CD4-positive, alpha-beta memory T cell (primary cell): ENCODE data around the gene IL4R. TPM values are rescaled to one million over a fixed set of nuclear protein-coding genes. Genes with fewer than 3 reads are reported as not detected.

Experiments used
- CTCF ChIA-PET: fragments of 350-600 bp; sonication (Branson Sonifier 250); formaldehyde crosslinking; loops from one replicate; lab custom pipeline; 2021; ENCODE audit warnings: inconsistent platforms; ENCODE audit not compliant: partially characterized antibody; lab: Charles Lee
- POLR2A ChIA-PET: fragments of 350-600 bp; sonication (Branson Sonifier 250); formaldehyde crosslinking; loops from one replicate; lab custom pipeline; 2021; ENCODE audit not compliant: partially characterized antibody; lab: Charles Lee
- DNase-seq, 5 donors: peaks; one replicate each; pipeline versions ENCODE4 v3.0.0 to v3.0.0-alpha.2; 2020 to 2022; ENCODE audit warnings: mixed read lengths in 1 of 5
- H3K27ac ChIP-seq: one replicate; pipeline ENCODE4 v1.7.0; 2013; ENCODE audit warnings: low read depth, low read length
- H3K27me3 ChIP-seq: 2 replicates; pipeline ENCODE4 v1.7.0; 2013; ENCODE audit warnings: mild to moderate bottlenecking, low read length, moderate library complexity; ENCODE audit not compliant: insufficient read depth
- H3K36me3 ChIP-seq: 2 replicates; pipeline ENCODE4 v1.7.0; 2013; ENCODE audit warnings: mild to moderate bottlenecking, low read length, moderate library complexity; ENCODE audit not compliant: insufficient read depth
- H3K4me1 ChIP-seq: 2 replicates; pipeline ENCODE4 v1.7.0; 2013; ENCODE audit warnings: mild to moderate bottlenecking, low read length, moderate library complexity; ENCODE audit not compliant: insufficient read depth
- H3K4me3 ChIP-seq, 2 donors: one replicate each; pipeline ENCODE4 v1.7.0; 2013; ENCODE audit warnings: low read length in 2 of 2, mild to moderate bottlenecking in 1 of 2
- H3K9me3 ChIP-seq, 2 donors: one replicate each; pipeline ENCODE4 v1.7.0; 2013; ENCODE audit warnings: low read length in 2 of 2, control low read depth in 1 of 2; ENCODE audit not compliant: control insufficient read depth in 1 of 2
- H3K27ac Mint-ChIP-seq, 7 donors: one replicate each; pipeline ENCODE4 v1.8.0; 2020 to 2021; ENCODE audit warnings: mixed read lengths in 7 of 7, mild to moderate bottlenecking in 6 of 7, inconsistent platforms in 3 of 7, moderate library complexity in 3 of 7
- H3K27me3 Mint-ChIP-seq, 2 donors: one replicate each; pipeline ENCODE4 v1.8.0; 2020 to 2021; ENCODE audit warnings: mixed read lengths in 2 of 2
- H3K36me3 Mint-ChIP-seq, 2 donors: one replicate each; pipeline ENCODE4 v1.8.0; 2020 to 2021; ENCODE audit warnings: mixed read lengths in 2 of 2, inconsistent platforms in 1 of 2, mild to moderate bottlenecking in 1 of 2
- H3K4me1 Mint-ChIP-seq, 4 donors: one replicate each; pipeline ENCODE4 v1.8.0; 2020 to 2021; ENCODE audit warnings: mixed read lengths in 4 of 4, mild to moderate bottlenecking in 1 of 4
- H3K4me3 Mint-ChIP-seq, 8 donors: one replicate each; pipeline ENCODE4 v1.8.0; 2020 to 2021; ENCODE audit warnings: mixed read lengths in 8 of 8, mild to moderate bottlenecking in 7 of 8, moderate library complexity in 6 of 8, inconsistent platforms in 3 of 8
- H3K9me3 Mint-ChIP-seq, 8 donors: one replicate each; pipeline ENCODE4 v1.8.0; 2020 to 2021; ENCODE audit warnings: mixed read lengths in 8 of 8, mild to moderate bottlenecking in 5 of 8, inconsistent platforms in 3 of 8, moderate library complexity in 1 of 8
- intact Hi-C: fragments of 100-400 bp; cut with micrococcal nuclease; formaldehyde crosslinking; loops from one replicate; pipeline ENCODE4 v1.15.1; 2023
- polyA plus RNA-seq, 2 donors: library from polyadenylated mRNA; unstranded; fragments of 300-500 nt; fragmentation: Illumina TruSeq; gene quantifications; one replicate each; pipeline ENCODE4 v1.2.3, GENCODE V29; 2021
- total RNA-seq, 2 experiments: library from RNA; stranded (reverse); gene quantifications; one replicate each; pipeline ENCODE4 v1.2.3, GENCODE V29; 2021

IL4R gene
- total and polyA plus RNA-seq, 4 experiments from 2014 or later = 32.6 to 152 (median 104) TPM

- H3K9me3 Mint-ChIP-seq = no peaks in the 10 kb centered on the region
- Histone ChIP-seq H3K27ac (peak overlapping the region; percentile 96), H3K4me1 (peaks cover 39% of the 10 kb centered on the region), H3K4me3 (peak overlapping the region in 1 of 2 donors; percentile 92), H3K9me3 (no peaks in the 10 kb centered on the region), H3K36me3 (no peaks in the 10 kb centered on the region), H3K27me3 (no peaks in the 10 kb centered on the region)
- peak overlapping the region; percentile 78 to 95 (median 93) for H3K27ac Mint-ChIP-seq
- ChIA-PET POLR2A (interaction anchor here (1.0 to 1.4 kb wide), 5 partner anchors 71 to 139 kb away, joined by 3 to 6 read pairs (median 4); partner anchors contain the start of gene IL21R), CTCF (interaction anchor here (0.8 to 1.2 kb wide), 6 partner anchors 56 to 133 kb away, joined by 3 to 5 read pairs (median 4); no protein-coding TSS in a partner anchor)
- DNase-seq = no peak
- intact Hi-C loops = loop anchor here (10.0 kb wide), 1 partner anchor 48 kb away; the partner anchor contains the start of gene NSMCE1
- peaks cover 23 to 45% (median 34%) of the 10 kb centered on the region in 4 donors for H3K4me1 Mint-ChIP-seq
- peak overlapping the region; percentile 85 to 95 (median 88) for H3K4me3 Mint-ChIP-seq
- H3K36me3 Mint-ChIP-seq = peaks cover 0 to 19% of the 10 kb centered on the region in 2 donors
- no peaks in the 10 kb centered on the region for H3K27me3 Mint-ChIP-seq
Observed at GRCh38 chr16:27312580-27313421, 973 bp upstream of the IL4R start.

DNA sequence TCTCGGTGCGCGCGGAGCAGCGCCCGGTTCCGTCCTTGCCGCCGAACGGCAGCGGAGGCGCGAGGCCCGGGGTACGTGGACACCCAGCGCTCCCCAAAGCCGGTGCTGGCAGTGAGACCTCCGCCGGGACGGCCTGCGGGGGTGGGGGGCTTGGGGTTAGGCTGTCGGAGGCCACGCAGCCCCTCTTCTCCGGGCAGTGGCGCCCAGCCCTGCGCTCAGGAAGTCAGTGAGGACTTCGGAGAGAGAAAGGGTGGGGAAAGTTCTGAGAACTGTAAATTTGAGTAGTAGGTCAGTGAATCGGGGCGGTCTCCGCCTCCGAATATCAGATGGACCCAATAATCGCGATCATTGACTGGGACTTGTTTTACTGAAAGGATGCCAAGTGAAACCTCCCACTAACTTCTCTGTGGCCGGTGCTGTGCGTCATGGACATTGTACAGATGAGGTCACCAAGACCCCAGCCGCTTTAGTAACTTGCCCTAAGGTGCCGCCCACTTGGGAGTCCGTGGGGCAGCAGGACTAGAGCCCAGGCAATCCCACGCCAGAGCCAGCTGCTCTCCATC is 468 bp downstream of the IL4R start:
- intact Hi-C loops = loop anchor here (2.0 to 10.0 kb wide), 3 partner anchors 49 to 89 kb away; partner anchors contain the start of genes IL21R and NSMCE1
- no peaks in the 10 kb centered on the region for H3K36me3 ChIP-seq
- POLR2A ChIA-PET = interaction anchor here (1.2 to 9.8 kb wide), 5 partner anchors 43 to 134 kb away, joined by 3 to 144 read pairs (median 18); partner anchors contain the start of gene KDM8
- H3K9me3 Mint-ChIP-seq = no peaks in the 10 kb centered on the region
- CTCF ChIA-PET = interaction anchor here (2.5 to 7.2 kb wide), 3 partner anchors 54 to 135 kb away, joined by 10 to 61 read pairs (median 25); no protein-coding TSS in a partner anchor
- peaks cover 5 to 29% of the 10 kb centered on the region in 2 donors for H3K36me3 Mint-ChIP-seq
- H3K27ac ChIP-seq = peak overlapping the region; percentile 96
- H3K4me3 Mint-ChIP-seq = peak overlapping the region; percentile 89 to 98 (median 94)
- peak overlapping the region; percentile 94 to 99 (median 99) for H3K27ac Mint-ChIP-seq
- DNase-seq = peak; percentile 49 to 83 (median 57)
- peaks cover 54% of the 10 kb centered on the region for H3K4me1 ChIP-seq
- no peaks in the 10 kb centered on the region for H3K27me3 ChIP-seq
- no peaks in the 10 kb centered on the region for H3K9me3 ChIP-seq
- H3K4me3 ChIP-seq = peak overlapping the region; percentile 73 to 92
- peaks cover 37 to 59% (median 48%) of the 10 kb centered on the region in 4 donors for H3K4me1 Mint-ChIP-seq
- no peaks in the 10 kb centered on the region for H3K27me3 Mint-ChIP-seq

- Histone ChIP-seq H3K9me3 (no peaks in the 10 kb centered on the region), H3K27ac (peak overlapping the region; percentile 96), H3K36me3 (no peaks in the 10 kb centered on the region), H3K4me3 (peak overlapping the region; percentile 76 to 92), H3K27me3 (no peaks in the 10 kb centered on the region), H3K4me1 (peaks cover 60% of the 10 kb centered on the region)
- peaks cover 43 to 67% (median 54%) of the 10 kb centered on the region in 4 donors for H3K4me1 Mint-ChIP-seq
- intact Hi-C loops = loop anchor here (1.0 to 10.0 kb wide), 6 partner anchors 33 to 136 kb away; partner anchors contain the start of genes IL21R and NSMCE1
- no peaks in the 10 kb centered on the region for H3K9me3 Mint-ChIP-seq
- H3K4me3 Mint-ChIP-seq = peak overlapping the region; percentile 89 to 98 (median 94)
- CTCF ChIA-PET = interaction anchor here (0.8 to 7.2 kb wide), 7 partner anchors 53 to 135 kb away, joined by 3 to 61 read pairs (median 10); no protein-coding TSS in a partner anchor
- peaks cover 7 to 31% of the 10 kb centered on the region in 2 donors for H3K36me3 Mint-ChIP-seq
- POLR2A ChIA-PET = interaction anchor here (0.7 to 9.8 kb wide), 10 partner anchors 10 to 135 kb away, joined by 3 to 144 read pairs (median 12); partner anchors contain the start of gene KDM8
- H3K27ac Mint-ChIP-seq = peak overlapping the region; percentile 94 to 99 (median 99)
- no peaks in the 10 kb centered on the region for H3K27me3 Mint-ChIP-seq
- no peak for DNase-seq
Observed at GRCh38 chr16:27314986-27315332, 1.2 kb downstream of the IL4R start.

DNA sequence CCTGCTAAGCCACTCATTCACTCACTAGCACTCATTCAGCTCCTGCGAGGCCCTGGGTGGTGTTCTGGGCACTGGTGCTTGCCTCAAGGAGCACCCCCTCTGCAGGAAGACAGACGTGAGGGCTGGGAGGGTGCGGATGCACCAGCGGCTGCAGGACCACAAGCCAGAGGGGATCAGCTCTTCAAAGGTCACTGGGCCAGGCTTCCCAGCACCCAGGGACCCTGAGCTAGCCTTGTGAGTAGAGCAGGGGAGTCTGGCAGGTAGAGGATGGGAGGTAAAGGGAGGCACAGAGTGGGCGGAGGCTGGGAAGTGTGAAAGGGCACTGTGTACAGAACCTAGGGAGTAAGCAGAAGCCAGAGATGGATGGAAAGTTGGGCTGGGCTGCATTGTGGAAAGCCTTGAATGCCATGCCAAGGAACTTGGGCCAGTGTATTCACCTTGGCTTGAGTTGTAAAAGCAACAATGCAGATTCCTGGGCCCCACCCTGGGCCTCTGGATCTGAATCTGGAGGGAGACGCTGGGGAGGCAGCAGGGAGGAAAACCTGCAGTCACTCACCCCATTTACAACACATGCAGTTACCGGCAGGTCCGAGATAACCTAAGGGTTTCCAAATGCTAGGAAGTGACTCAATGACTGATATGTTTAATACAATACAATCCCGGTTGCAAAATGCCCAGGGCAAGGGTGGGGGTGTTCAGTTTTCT is 1.7 kb downstream of the IL4R start:
- peak; percentile 44 to 64 (median 47) for DNase-seq
- Histone ChIP-seq H3K9me3 (no peaks in the 10 kb centered on the region), H3K27me3 (no peaks in the 10 kb centered on the region), H3K4me3 (peak overlapping the region; percentile 76 to 92), H3K27ac (peak overlapping the region; percentile 96), H3K4me1 (peaks cover 63% of the 10 kb centered on the region), H3K36me3 (no peaks in the 10 kb centered on the region)
- H3K27ac Mint-ChIP-seq = peak overlapping the region; percentile 94 to 99 (median 99)
- POLR2A ChIA-PET = interaction anchor here (0.7 to 9.8 kb wide), 14 partner anchors 10 to 136 kb away, joined by 3 to 144 read pairs (median 4); partner anchors contain the start of genes IL21R and KDM8
- H3K4me3 Mint-ChIP-seq = peak overlapping the region; percentile 89 to 98 (median 94)
- H3K9me3 Mint-ChIP-seq = no peaks in the 10 kb centered on the region
- intact Hi-C loops = loop anchor here (1.0 to 10.0 kb wide), 6 partner anchors 33 to 136 kb away; partner anchors contain the start of genes IL21R and NSMCE1
- H3K4me1 Mint-ChIP-seq = peaks cover 46 to 72% (median 58%) of the 10 kb centered on the region in 4 donors
- peaks cover 7 to 34% of the 10 kb centered on the region in 2 donors for H3K36me3 Mint-ChIP-seq
- CTCF ChIA-PET = interaction anchor here (0.8 to 7.2 kb wide), 13 partner anchors 10 to 136 kb away, joined by 3 to 61 read pairs (median 4); no protein-coding TSS in a partner anchor
- no peaks in the 10 kb centered on the region for H3K27me3 Mint-ChIP-seq

DNA sequence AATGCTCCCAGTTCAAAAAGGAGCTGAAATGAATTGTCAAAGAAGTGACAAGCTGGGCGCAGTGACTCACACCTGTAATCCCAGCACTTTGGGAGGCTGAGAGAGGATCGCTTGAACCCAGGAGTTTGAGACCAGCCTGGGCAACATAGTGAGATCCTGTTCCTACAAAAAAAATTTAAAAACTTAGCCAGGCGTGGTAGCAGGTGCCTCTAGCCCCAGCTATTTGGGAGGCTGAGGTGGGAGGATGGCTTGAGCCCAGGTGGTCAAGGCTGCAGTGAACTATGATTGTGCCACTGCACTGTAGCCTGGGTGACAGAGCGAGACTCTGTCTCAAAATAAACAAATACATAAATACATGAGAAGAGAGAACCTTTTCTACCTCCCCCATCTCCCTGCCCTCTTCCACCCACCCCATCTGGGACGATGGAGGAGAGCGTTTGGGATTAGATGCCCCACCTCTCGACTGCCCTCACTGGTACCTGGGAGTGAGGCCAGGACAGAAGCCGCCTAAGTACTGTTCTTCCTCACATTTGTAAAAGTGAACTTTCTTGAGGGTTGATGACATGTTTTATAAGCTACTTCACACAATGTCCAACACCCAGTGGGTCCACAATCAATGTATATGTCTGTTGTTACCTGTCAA is 2.4 kb downstream of the IL4R start:
- no peaks in the 10 kb centered on the region for H3K9me3 ChIP-seq

More for the DNA sequence above, 2.4 kb downstream of the IL4R start:
- ChIA-PET CTCF (interaction anchor here (0.7 to 7.2 kb wide), 15 partner anchors 10 to 164 kb away, joined by 3 to 61 read pairs (median 4); no protein-coding TSS in a partner anchor), POLR2A (interaction anchor here (0.8 to 9.8 kb wide), 14 partner anchors 9 to 131 kb away, joined by 3 to 144 read pairs (median 5); partner anchors contain the start of genes IL21R and KDM8)
- Mint-ChIP-seq H3K9me3 (no peaks in the 10 kb centered on the region), H3K36me3 (peaks cover 7 to 35% of the 10 kb centered on the region in 2 donors), H3K4me3 (peak overlapping the region; percentile 89 to 98 (median 94)), H3K4me1 (peaks cover 46 to 76% (median 62%) of the 10 kb centered on the region in 4 donors), H3K27me3 (no peaks in the 10 kb centered on the region), H3K27ac (peak overlapping the region; percentile 94 to 99 (median 99))
- Histone ChIP-seq H3K4me3 (peak overlapping the region; percentile 76 to 92), H3K36me3 (no peaks in the 10 kb centered on the region), H3K4me1 (peaks cover 67% of the 10 kb centered on the region), H3K27ac (peak overlapping the region; percentile 96), H3K27me3 (no peaks in the 10 kb centered on the region)
- DNase-seq = no peak
- intact Hi-C loops = loop anchor here (5.0 to 10.0 kb wide), 2 partner anchors 34 to 51 kb away; partner anchors contain the start of gene NSMCE1
